Kidney epithelial cell (primary cell): ENCODE results near the gene ATAT1. TPM values are rescaled to one million over a fixed set of nuclear protein-coding genes. Genes with fewer than 3 reads are reported as not detected.

Experiments
- DNase-seq: peaks from one replicate; pipeline ENCODE4 v3.0.0-alpha.2; 2010; ENCODE audit warnings: low read depth
- H3K27me3 ChIP-seq: 2 replicates; pipeline ENCODE4 v1.6.0; 2011; ENCODE audit warnings: low read length; ENCODE audit not compliant: control insufficient read depth, insufficient read depth
- H3K36me3 ChIP-seq: 2 replicates; pipeline ENCODE4 v1.5.1; 2011; ENCODE audit warnings: low read length; ENCODE audit not compliant: control insufficient read depth, insufficient read depth
- H3K4me3 ChIP-seq: 2 replicates; pipeline ENCODE4 v1.5.1; 2011; ENCODE audit warnings: low read depth, mild to moderate bottlenecking, control low read depth, low read length
- total RNA-seq: library from RNA; depleted of rRNA; stranded (reverse); fragments of >200 nt; gene quantifications from 2 replicates; pipeline ENCODE4 v1.2.3, GENCODE V29; 2015
- TF ChIP-seq, protein P1 (sequence below): IDR thresholded peaks from 2 replicates; pipeline ENCODE4 v1.5.1; 2011; ENCODE audit warnings: mild to moderate bottlenecking, moderate library complexity, low read length, control low read depth, inconsistent platforms; ENCODE audit not compliant: insufficient read depth, poor library complexity, severe bottlenecking

ATAT1 gene
- total RNA-seq, 1 donor from 2014 or later, result 8.5 TPM

GRCh38 chr6:30600451-30600961 lies 26.2 kb upstream of the ATAT1 start:
- Histone ChIP-seq H3K27me3 (no peaks in the 10 kb centered on the region), H3K36me3 (peaks cover 9% of the 10 kb centered on the region), H3K4me3 (no peak overlapping the region)
- no peak for DNase-seq
- TF ChIP-seq, protein P1, sequence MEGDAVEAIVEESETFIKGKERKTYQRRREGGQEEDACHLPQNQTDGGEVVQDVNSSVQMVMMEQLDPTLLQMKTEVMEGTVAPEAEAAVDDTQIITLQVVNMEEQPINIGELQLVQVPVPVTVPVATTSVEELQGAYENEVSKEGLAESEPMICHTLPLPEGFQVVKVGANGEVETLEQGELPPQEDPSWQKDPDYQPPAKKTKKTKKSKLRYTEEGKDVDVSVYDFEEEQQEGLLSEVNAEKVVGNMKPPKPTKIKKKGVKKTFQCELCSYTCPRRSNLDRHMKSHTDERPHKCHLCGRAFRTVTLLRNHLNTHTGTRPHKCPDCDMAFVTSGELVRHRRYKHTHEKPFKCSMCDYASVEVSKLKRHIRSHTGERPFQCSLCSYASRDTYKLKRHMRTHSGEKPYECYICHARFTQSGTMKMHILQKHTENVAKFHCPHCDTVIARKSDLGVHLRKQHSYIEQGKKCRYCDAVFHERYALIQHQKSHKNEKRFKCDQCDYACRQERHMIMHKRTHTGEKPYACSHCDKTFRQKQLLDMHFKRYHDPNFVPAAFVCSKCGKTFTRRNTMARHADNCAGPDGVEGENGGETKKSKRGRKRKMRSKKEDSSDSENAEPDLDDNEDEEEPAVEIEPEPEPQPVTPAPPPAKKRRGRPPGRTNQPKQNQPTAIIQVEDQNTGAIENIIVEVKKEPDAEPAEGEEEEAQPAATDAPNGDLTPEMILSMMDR, result no peak

- Histone ChIP-seq H3K27me3 (no peaks in the 10 kb centered on the region), H3K36me3 (peaks cover 12% of the 10 kb centered on the region), H3K4me3 (no peak overlapping the region)
- no peak for DNase-seq
- TF ChIP-seq, protein P1, result no peak
Observed at GRCh38 chr6:30601436-30601814, 25.2 kb upstream of the ATAT1 start.

DNA sequence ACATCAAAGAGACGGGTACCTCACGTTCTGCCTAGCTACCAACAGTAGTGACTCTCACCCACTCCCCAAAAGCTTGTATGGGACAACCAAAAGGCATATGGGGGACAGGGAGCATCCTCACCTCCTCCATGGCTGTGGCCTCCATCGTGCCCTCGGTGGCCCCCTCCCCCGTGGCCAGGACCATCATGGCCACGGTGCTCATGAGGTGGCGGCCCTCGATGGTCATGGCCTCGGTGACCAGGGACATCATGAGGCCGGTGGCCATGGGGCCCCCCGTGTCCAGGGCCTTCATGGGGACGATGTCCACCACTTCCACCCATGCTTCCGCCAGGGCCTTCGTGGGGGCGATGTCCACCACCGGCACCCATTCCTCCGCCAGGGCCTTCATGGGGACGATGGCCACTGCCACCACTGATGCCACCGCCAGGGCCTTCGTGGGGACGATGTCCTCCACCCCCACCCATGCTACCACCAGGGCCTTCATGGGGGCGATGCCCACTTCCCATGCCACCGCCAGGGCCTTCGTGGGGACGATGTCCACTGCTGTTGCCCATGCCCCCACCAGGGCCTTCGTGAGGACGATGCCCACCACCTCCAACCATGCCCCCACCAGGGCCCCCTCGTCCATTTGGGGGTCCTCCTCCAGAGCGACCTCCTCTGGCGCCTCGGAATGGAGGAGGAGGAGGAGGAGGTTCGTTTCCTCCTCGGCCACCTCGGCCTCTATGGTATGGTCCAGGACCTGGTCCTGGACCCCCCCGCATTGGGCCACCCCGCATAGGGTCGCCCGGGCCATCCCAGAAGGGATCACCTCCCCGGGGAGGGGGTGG lies 24.6 kb upstream of the ATAT1 start:
- no peak overlapping the region for H3K4me3 ChIP-seq
- no peaks in the 10 kb centered on the region for H3K27me3 ChIP-seq
- TF ChIP-seq, protein P1, result no peak
- H3K36me3 ChIP-seq, result peaks cover 12% of the 10 kb centered on the region
- no peak for DNase-seq

DNA sequence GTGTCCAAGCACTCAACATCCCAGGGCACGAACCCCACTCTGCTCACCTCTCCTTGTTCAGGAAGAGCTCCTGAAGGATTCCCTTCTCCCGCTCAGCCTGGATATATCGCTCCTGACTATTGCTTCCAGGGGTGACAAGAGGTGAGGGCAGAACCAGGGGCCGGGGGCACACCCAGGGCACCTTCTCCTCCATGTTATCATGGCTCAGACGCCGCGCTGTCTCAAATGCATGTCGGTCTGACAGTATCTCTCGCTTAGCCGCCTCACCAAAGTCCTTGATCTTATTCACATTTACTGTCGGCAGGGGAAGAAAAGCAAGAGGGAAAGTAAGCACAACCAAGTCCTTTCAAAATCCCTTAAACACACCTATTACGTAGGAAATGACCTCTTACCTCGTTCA lies 22.7 kb upstream of the ATAT1 start:
- DNase-seq, result no peak
- TF ChIP-seq, protein P1, result no peak
- H3K36me3 ChIP-seq, result peaks cover 12% of the 10 kb centered on the region
- no peak overlapping the region for H3K4me3 ChIP-seq
- H3K27me3 ChIP-seq, result no peaks in the 10 kb centered on the region

DNA sequence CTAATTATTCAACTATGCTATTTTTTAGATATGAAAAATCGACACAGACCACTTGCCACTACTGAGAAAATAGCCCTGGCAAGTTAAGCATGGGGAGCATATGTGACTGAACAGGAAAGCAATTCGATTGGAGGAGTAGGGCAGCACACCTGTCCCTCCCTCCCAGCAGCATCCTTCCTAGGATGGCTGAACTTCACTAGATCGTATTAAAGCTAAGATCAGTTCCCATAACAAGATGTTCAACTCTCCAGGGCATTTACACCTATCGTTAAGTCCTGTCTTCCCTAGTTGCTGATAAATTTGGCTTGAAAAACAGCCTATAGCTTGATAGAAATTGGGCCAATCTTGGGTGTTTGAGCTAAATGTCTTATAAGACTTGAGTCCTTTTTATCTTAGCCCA lies 16.6 kb upstream of the ATAT1 start:
- Histone ChIP-seq H3K4me3 (no peak overlapping the region), H3K36me3 (peaks cover 6% of the 10 kb centered on the region), H3K27me3 (no peaks in the 10 kb centered on the region)
- TF ChIP-seq, protein P1, result no peak
- DNase-seq, result no peak

DNA sequence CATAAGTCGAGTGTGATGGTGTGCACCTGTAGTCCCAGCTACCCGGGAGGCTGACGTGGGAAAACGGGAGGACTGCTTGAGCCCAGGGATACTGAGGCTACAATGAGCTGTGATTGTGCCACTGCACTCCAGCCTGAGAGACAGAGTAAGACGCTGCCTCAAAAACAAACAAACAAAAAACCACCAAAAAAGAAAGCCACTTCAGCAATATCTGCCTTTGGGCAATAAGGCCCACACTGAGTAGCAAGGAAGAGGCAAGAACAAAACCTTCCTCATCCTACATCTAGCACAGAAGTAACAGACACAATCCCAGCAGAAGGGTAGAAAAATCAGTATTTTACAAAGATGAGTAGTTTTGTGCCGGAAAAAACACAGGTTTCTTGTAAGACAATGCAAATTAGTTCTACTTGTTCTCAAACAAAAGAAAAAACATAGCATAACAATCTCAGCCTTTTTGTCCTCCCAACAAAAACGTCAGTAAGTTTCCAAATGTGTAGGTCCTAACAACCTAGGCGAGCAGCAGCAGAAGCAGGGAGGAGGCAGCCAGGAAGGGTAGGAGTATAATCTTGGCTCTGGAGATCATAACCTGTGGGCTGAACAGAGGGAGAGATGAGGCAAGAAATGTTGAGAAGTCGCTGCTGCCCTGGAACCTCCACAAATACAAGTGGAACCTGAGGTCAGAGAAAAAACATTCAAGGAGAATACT lies 15.4 kb upstream of the ATAT1 start:
- no peak for DNase-seq
- Histone ChIP-seq H3K4me3 (no peak overlapping the region), H3K27me3 (no peaks in the 10 kb centered on the region), H3K36me3 (peaks cover 1% of the 10 kb centered on the region)
- TF ChIP-seq, protein P1, result no peak
